Vagina (tissue), 2 donors: ENCODE measurements around the gene MAN1C1.

Experiments
- CTCF ChIP-seq, 3 experiments: fragments of 450-650 bp in 2 of 3; fragments of 200-600 bp in 1 of 3; sonication (generic) in 1 of 3; IDR thresholded peaks; one replicate each; pipeline ENCODE4 v1.5.1; 2017 to 2019; ENCODE audit warnings: antibody characterized with exemption in 3 of 3, mild to moderate bottlenecking in 2 of 3, moderate library complexity in 2 of 3
- POLR2A ChIP-seq, 2 donors: fragments of 450-650 bp; IDR thresholded peaks; one replicate each; pipeline ENCODE4 v1.6.1; 2017; ENCODE audit warnings: antibody characterized with exemption in 2 of 2, mild to moderate bottlenecking in 2 of 2, moderate library complexity in 2 of 2
- POLR2AphosphoS5 ChIP-seq, 2 donors: sonication (generic); formaldehyde crosslinking; IDR thresholded peaks; one replicate each; pipeline ENCODE4 v1.9.0; 2017; ENCODE audit warnings: antibody characterized with exemption in 2 of 2, mild to moderate bottlenecking in 2 of 2, low read depth in 1 of 2; ENCODE audit not compliant: insufficient read depth in 1 of 2

GRCh38 chr1:25614501-25615171 is 2.0 kb upstream of the MAN1C1 start:
- TF ChIP-seq CTCF (IDR thresholded peaks at IDR 0.05) (no peak), POLR2A (IDR thresholded peaks at IDR 0.05) (no peak), POLR2AphosphoS5 (IDR thresholded peaks at IDR 0.05; ENCODE audit: insufficient read depth in 1 of 2, low read depth in 1 of 2) (no peak)
